ENCODE results near the gene ARMC2. TPM values are rescaled to one million over a fixed set of nuclear protein-coding genes. Genes with fewer than 3 reads are reported as not detected.

ARMC2 gene
- total and polyA plus RNA-seq, 2 donors (not counting 3 experiments of a cell fraction or from before 2014, with no cell fraction given): 1.7 to 3.7 TPM

DNA sequence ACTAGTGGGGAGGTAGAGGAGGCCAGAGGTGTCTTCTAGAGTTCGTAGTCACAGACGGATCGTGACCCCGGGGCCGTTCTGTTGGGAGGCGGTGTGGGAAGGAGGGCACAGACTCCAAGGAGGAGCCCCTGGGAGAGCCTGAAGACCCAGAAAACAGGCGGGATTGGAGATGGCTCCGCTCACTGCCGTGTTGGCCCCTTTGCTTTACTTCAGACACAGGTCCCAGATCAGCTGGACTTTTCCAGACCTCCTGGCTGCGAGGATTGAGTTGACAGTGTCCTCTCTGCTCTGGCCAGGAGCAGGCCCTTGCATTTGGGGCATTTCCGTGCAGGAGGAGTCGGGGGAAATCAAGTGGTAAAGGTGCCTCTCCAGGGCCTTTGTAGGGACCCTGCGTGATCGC, 112.9 kb downstream of the ARMC2 start:
- Histone ChIP-seq H2AFZ (ENCODE audit: low read depth, low read length) (no peak overlapping the region), H4K20me1 (replicated peaks; ENCODE audit: control insufficient read depth, extremely low read depth, insufficient read depth, low read length) (no peaks in the 10 kb centered on the region), H3K4me2 (ENCODE audit: insufficient read depth, low read length) (no peak overlapping the region), H3K9me3 (replicated peaks; ENCODE audit: control insufficient read depth, insufficient read depth, low read length) (no peaks in the 10 kb centered on the region), H3K27me3 (ENCODE audit: control insufficient read depth in 2 of 2, insufficient read depth in 2 of 2, low read length in 2 of 2) (no peaks in the 10 kb centered on the region), H3K79me2 (ENCODE audit: control insufficient read depth, insufficient read depth, low read length) (no peaks in the 10 kb centered on the region), H3K9me1 (replicated peaks; ENCODE audit: control insufficient read depth, extremely low read depth, insufficient read depth, low read length) (no peaks in the 10 kb centered on the region), H3K4me1 (ENCODE audit: control insufficient read depth, extremely low read depth, insufficient read depth, low read length) (no peaks in the 10 kb centered on the region), H3K4me3 (replicated peaks in 1 of 3; ENCODE audit: insufficient read depth in 1 of 3, low read depth in 1 of 3, low read length in 3 of 3) (no peak overlapping the region), H3K9ac (replicated peaks; ENCODE audit: extremely low read depth, insufficient read depth, low read length) (no peak overlapping the region), H3K36me3 (ENCODE audit: control insufficient read depth in 2 of 2, extremely low read depth in 1 of 2, insufficient read depth in 2 of 2, low read length in 2 of 2) (no peaks in the 10 kb centered on the region), H3K27ac (ENCODE audit: insufficient read depth, low read depth, low read length) (no peak overlapping the region)
- BruUV-seq (replicated peaks): no TSS peak
- ChIA-PET CTCF (no interaction called here), POLR2A (no interaction called here)
- TF ChIP-seq POLR2AphosphoS5 (IDR thresholded peaks at IDR 0.05; ENCODE audit: insufficient read depth, low read depth, low read length) (no peak), POLR2A (IDR thresholded peaks at IDR 0.05; ENCODE audit: low read depth, low read length) (no peak), MYC (IDR thresholded peaks at IDR 0.05; ENCODE audit: low read depth, low read length) (no peak), FOS (IDR thresholded peaks at IDR 0.05; ENCODE audit: borderline replicate concordance, insufficient read depth, low read length) (no peak), GATA2 (IDR thresholded peaks at IDR 0.05; ENCODE audit: insufficient read depth, insufficient read length, low read depth, low read length) (no peak), JUN (IDR thresholded peaks at IDR 0.05; ENCODE audit: borderline replicate concordance, insufficient read depth, insufficient read length, low read depth) (no peak), MAX (IDR thresholded peaks at IDR 0.05; ENCODE audit: insufficient read depth, insufficient read length) (no peak), EZH2 (IDR thresholded peaks at IDR 0.05; ENCODE audit: borderline replicate concordance, low read depth, low read length, severe bottlenecking) (no peak)
- TF ChIP-seq, protein P1, sequence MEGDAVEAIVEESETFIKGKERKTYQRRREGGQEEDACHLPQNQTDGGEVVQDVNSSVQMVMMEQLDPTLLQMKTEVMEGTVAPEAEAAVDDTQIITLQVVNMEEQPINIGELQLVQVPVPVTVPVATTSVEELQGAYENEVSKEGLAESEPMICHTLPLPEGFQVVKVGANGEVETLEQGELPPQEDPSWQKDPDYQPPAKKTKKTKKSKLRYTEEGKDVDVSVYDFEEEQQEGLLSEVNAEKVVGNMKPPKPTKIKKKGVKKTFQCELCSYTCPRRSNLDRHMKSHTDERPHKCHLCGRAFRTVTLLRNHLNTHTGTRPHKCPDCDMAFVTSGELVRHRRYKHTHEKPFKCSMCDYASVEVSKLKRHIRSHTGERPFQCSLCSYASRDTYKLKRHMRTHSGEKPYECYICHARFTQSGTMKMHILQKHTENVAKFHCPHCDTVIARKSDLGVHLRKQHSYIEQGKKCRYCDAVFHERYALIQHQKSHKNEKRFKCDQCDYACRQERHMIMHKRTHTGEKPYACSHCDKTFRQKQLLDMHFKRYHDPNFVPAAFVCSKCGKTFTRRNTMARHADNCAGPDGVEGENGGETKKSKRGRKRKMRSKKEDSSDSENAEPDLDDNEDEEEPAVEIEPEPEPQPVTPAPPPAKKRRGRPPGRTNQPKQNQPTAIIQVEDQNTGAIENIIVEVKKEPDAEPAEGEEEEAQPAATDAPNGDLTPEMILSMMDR (IDR thresholded peaks at IDR 0.05; ENCODE audit: extremely low read depth in 1 of 2, insufficient read depth in 1 of 2, low read depth in 1 of 2, low read length in 2 of 2): no peak
- DNase-seq (ENCODE audit: low read depth, low spot score) (no peak), FAIRE-seq (no peak)
- intact Hi-C loops (cut with micrococcal nuclease): no loop called here
- dilution Hi-C loops (cut with MboI; ENCODE audit: extremely low pct_ligation_motif_present, low sequenced_read_pairs): no loop called here
